Breast epithelium (tissue), 3 donors: ENCODE measurements around the gene RCAN3.
"Not testable (repeated sequence)": the region's sequence is repeated elsewhere in the genome, so short reads cannot be mapped to it uniquely, and the experiment has no call there.

Experiments
- CTCF ChIP-seq, 3 donors: fragments of 450-650 bp; IDR thresholded peaks; one replicate each; pipeline ENCODE4 v1.5.1; 2016 to 2017; ENCODE audit warnings: antibody characterized with exemption in 3 of 3, mild to moderate bottlenecking in 3 of 3, moderate library complexity in 3 of 3
- POLR2A ChIP-seq: fragments of 450-650 bp; IDR thresholded peaks from one replicate; pipeline ENCODE4 v1.6.1; 2016; ENCODE audit warnings: antibody characterized with exemption, mild to moderate bottlenecking, moderate library complexity

- not testable (repeated sequence) for TF ChIP-seq POLR2A; CTCF (IDR thresholded peaks at IDR 0.05)
Observed at GRCh38 chr1:24492935-24493334, 9.7 kb upstream of the RCAN3 start.
